Measurements from ENCODE around the gene CD33. TPM values are rescaled to one million over a fixed set of nuclear protein-coding genes. Genes with fewer than 3 reads are reported as not detected.

Gene CD33
- total RNA-seq, 2 experiments from 2014 or later, result 0.26 to 0.27 TPM

GRCh38 chr19:51250786-51251467 is 26.0 kb downstream of the CD33 start, which contains the start of gene SIGLECL1:
TSS of gene SIGLECL1 (plus strand) at chr19:51251080. CDS start at chr19:51264073, 12,993 bp downstream.
- ATAC-seq (no peak), DNase-seq (no peak)
- Mint-ChIP-seq H3K4me3 (no peak within 1 kb of the TSS), H3K9me3 (ENCODE audit: low read depth) (no peaks in the 10 kb centered on the region), H3K4me1 (peaks cover under 1% of the 10 kb centered on the region), H3K27ac (no peak within 1 kb of the TSS), H3K36me3 (ENCODE audit: low read depth) (no peaks in the 10 kb centered on the region), H3K27me3 (peaks cover 6% of the 10 kb centered on the region)
- ChIA-PET CTCF (interaction anchor here (2.6 kb wide), 1 partner anchor 8 kb away, joined by 8 read pairs; no protein-coding TSS in a partner anchor), POLR2A (interaction anchor here (0.6 kb wide), 1 partner anchor 174 kb away, joined by 10 read pairs; no protein-coding TSS in a partner anchor)
- intact Hi-C loops (cut with DNase I, micrococcal nuclease), result no loop called here

GRCh38 chr19:51251468-51251820 is 26.6 kb downstream of the CD33 start:
- no peak for DNase-seq
- ChIA-PET POLR2A (no interaction called here), CTCF (no interaction called here)
- no peak overlapping the region for H3K27ac Mint-ChIP-seq
- H3K27me3 Mint-ChIP-seq, result peaks cover 10% of the 10 kb centered on the region
- H3K9me3 Mint-ChIP-seq (ENCODE audit: low read depth), result no peaks in the 10 kb centered on the region
- intact Hi-C loops (cut with DNase I, micrococcal nuclease), result no loop called here
- H3K4me3 Mint-ChIP-seq, result no peak overlapping the region
- peaks cover 5% of the 10 kb centered on the region for H3K4me1 Mint-ChIP-seq
- H3K36me3 Mint-ChIP-seq (ENCODE audit: low read depth), result no peaks in the 10 kb centered on the region
- no peak for ATAC-seq

- H3K4me1 Mint-ChIP-seq, result peaks cover 5% of the 10 kb centered on the region
- H3K27ac Mint-ChIP-seq, result no peak overlapping the region
- no peaks in the 10 kb centered on the region for H3K36me3 Mint-ChIP-seq (ENCODE audit: low read depth)
- no peaks in the 10 kb centered on the region for H3K9me3 Mint-ChIP-seq (ENCODE audit: low read depth)
- no peak for DNase-seq
- ChIA-PET CTCF (interaction anchor here (0.7 kb wide), 1 partner anchor 13 kb away, joined by 3 read pairs; no protein-coding TSS in a partner anchor), POLR2A (no interaction called here)
- peaks cover 10% of the 10 kb centered on the region for H3K27me3 Mint-ChIP-seq
- H3K4me3 Mint-ChIP-seq, result no peak overlapping the region
- no peak for ATAC-seq
- intact Hi-C loops (cut with DNase I, micrococcal nuclease), result no loop called here
These were observed 27.6 kb downstream of the CD33 start for GRCh38 chr19:51252306-51253079.

GRCh38 chr19:51253088-51253806 is 28.4 kb downstream of the CD33 start:
- ChIA-PET POLR2A (no interaction called here), CTCF (interaction anchor here (0.7 kb wide), 1 partner anchor 14 kb away, joined by 3 read pairs; no protein-coding TSS in a partner anchor)
- Mint-ChIP-seq H3K4me1 (peaks cover 5% of the 10 kb centered on the region), H3K36me3 (ENCODE audit: low read depth) (no peaks in the 10 kb centered on the region), H3K27ac (no peak overlapping the region), H3K4me3 (no peak overlapping the region), H3K9me3 (ENCODE audit: low read depth) (no peaks in the 10 kb centered on the region), H3K27me3 (peaks cover 7% of the 10 kb centered on the region)
- intact Hi-C loops (cut with DNase I, micrococcal nuclease), result no loop called here
- DNase-seq (no peak), ATAC-seq (no peak)

GRCh38 chr19:51256155-51256625 is 31.3 kb downstream of the CD33 start:
- Mint-ChIP-seq H3K4me3 (no peak overlapping the region), H3K9me3 (ENCODE audit: low read depth) (no peaks in the 10 kb centered on the region), H3K36me3 (ENCODE audit: low read depth) (no peaks in the 10 kb centered on the region), H3K27ac (no peak overlapping the region), H3K4me1 (peaks cover 5% of the 10 kb centered on the region), H3K27me3 (peaks cover 16% of the 10 kb centered on the region)
- ChIA-PET CTCF (no interaction called here), POLR2A (no interaction called here)
- ATAC-seq (peak; percentile 53), DNase-seq (no peak)
- intact Hi-C loops (cut with DNase I, micrococcal nuclease), result no loop called here

GRCh38 chr19:51257471-51257870 is 32.6 kb downstream of the CD33 start:
- ChIA-PET CTCF (interaction anchor here (0.7 to 5.5 kb wide), 7 partner anchors 9 to 336 kb away, joined by 3 to 43 read pairs (median 4); no protein-coding TSS in a partner anchor), POLR2A (no interaction called here)
- no peak for ATAC-seq
- H3K27ac Mint-ChIP-seq, result no peak overlapping the region
- peaks cover 22% of the 10 kb centered on the region for H3K27me3 Mint-ChIP-seq
- H3K36me3 Mint-ChIP-seq (ENCODE audit: low read depth), result no peaks in the 10 kb centered on the region
- H3K4me3 Mint-ChIP-seq, result no peak overlapping the region
- H3K4me1 Mint-ChIP-seq, result peaks cover 5% of the 10 kb centered on the region
- no peaks in the 10 kb centered on the region for H3K9me3 Mint-ChIP-seq (ENCODE audit: low read depth)
- DNase-seq, result no peak
- intact Hi-C loops (cut with DNase I, micrococcal nuclease), result no loop called here

GRCh38 chr19:51258165-51259160 is 33.6 kb downstream of the CD33 start:
- H3K27me3 Mint-ChIP-seq, result peaks cover 22% of the 10 kb centered on the region
- ChIA-PET CTCF (interaction anchor here (0.6 to 5.5 kb wide), 18 partner anchors 9 to 337 kb away, joined by 3 to 43 read pairs (median 4); partner anchors contain the start of gene SIGLECL1), POLR2A (interaction anchor here (0.7 kb wide), 1 partner anchor 102 kb away, joined by 3 read pairs; no protein-coding TSS in a partner anchor)
- no peak overlapping the region for H3K27ac Mint-ChIP-seq
- no peaks in the 10 kb centered on the region for H3K9me3 Mint-ChIP-seq (ENCODE audit: low read depth)
- H3K36me3 Mint-ChIP-seq (ENCODE audit: low read depth), result no peaks in the 10 kb centered on the region
- intact Hi-C loops (cut with DNase I, micrococcal nuclease), result loop anchor here (1.0 kb wide), 2 partner anchors 89 to 100 kb away; no protein-coding TSS in a partner anchor
- H3K4me1 Mint-ChIP-seq, result peaks cover 5% of the 10 kb centered on the region
- DNase-seq (no peak), ATAC-seq (no peak)
- H3K4me3 Mint-ChIP-seq, result no peak overlapping the region

GRCh38 chr19:51259348-51260245 is 34.7 kb downstream of the CD33 start:
- Mint-ChIP-seq H3K4me1 (peaks cover 5% of the 10 kb centered on the region), H3K27ac (no peak overlapping the region), H3K9me3 (ENCODE audit: low read depth) (no peaks in the 10 kb centered on the region), H3K27me3 (peaks cover 26% of the 10 kb centered on the region), H3K36me3 (ENCODE audit: low read depth) (no peaks in the 10 kb centered on the region), H3K4me3 (no peak overlapping the region)
- intact Hi-C loops (cut with DNase I, micrococcal nuclease), result loop anchor here (1.0 kb wide), 2 partner anchors 90 to 101 kb away; no protein-coding TSS in a partner anchor
- ChIA-PET CTCF (interaction anchor here (0.6 to 5.5 kb wide), 18 partner anchors 10 to 398 kb away, joined by 3 to 43 read pairs (median 4); partner anchors contain the start of gene SIGLECL1), POLR2A (interaction anchor here (0.7 kb wide), 1 partner anchor 103 kb away, joined by 3 read pairs; no protein-coding TSS in a partner anchor)
- peak; percentile 66 for DNase-seq
- ATAC-seq, result no peak

- Mint-ChIP-seq H3K9me3 (ENCODE audit: low read depth) (no peaks in the 10 kb centered on the region), H3K4me3 (no peak overlapping the region), H3K27me3 (peaks cover 16% of the 10 kb centered on the region), H3K27ac (no peak overlapping the region), H3K4me1 (no peaks in the 10 kb centered on the region), H3K36me3 (ENCODE audit: low read depth) (no peaks in the 10 kb centered on the region)
- ATAC-seq, result no peak
- POLR2A ChIA-PET, result no interaction called here
- DNase-seq, result no peak
- intact Hi-C loops (cut with DNase I, micrococcal nuclease), result no loop called here
- CTCF ChIA-PET, result no interaction called here
These were observed 38.9 kb downstream of the CD33 start for GRCh38 chr19:51263808-51264207.
